Activated naive CD4-positive, alpha-beta T cell treated with anti-CD3 and anti-CD28 coated beads, Interleukin-2, amount 10 ng/mL, durations not matched to agents 5 hours and 36 hours (primary cell): ENCODE measurements around the gene LMNTD2. TPM values are rescaled to one million over a fixed set of nuclear protein-coding genes. Genes with fewer than 3 reads are reported as not detected.

Source experiments
- microRNA-seq: library from miRNA; unstranded; fragments of <30 nt; microRNA quantifications from one replicate; pipeline ENCODE4 v1.2.0, GENCODE V29; 2022; ENCODE audit warnings: borderline microRNAs expressed, borderline replicate concordance
- total RNA-seq, 2 experiments: library from RNA; stranded (reverse); gene quantifications; one replicate each; pipeline ENCODE4 v1.2.3, GENCODE V29; 2021

LMNTD2 gene
- 1 to 10 TPM; 4.5 to 5.8 TPM for total RNA-seq

DNA sequence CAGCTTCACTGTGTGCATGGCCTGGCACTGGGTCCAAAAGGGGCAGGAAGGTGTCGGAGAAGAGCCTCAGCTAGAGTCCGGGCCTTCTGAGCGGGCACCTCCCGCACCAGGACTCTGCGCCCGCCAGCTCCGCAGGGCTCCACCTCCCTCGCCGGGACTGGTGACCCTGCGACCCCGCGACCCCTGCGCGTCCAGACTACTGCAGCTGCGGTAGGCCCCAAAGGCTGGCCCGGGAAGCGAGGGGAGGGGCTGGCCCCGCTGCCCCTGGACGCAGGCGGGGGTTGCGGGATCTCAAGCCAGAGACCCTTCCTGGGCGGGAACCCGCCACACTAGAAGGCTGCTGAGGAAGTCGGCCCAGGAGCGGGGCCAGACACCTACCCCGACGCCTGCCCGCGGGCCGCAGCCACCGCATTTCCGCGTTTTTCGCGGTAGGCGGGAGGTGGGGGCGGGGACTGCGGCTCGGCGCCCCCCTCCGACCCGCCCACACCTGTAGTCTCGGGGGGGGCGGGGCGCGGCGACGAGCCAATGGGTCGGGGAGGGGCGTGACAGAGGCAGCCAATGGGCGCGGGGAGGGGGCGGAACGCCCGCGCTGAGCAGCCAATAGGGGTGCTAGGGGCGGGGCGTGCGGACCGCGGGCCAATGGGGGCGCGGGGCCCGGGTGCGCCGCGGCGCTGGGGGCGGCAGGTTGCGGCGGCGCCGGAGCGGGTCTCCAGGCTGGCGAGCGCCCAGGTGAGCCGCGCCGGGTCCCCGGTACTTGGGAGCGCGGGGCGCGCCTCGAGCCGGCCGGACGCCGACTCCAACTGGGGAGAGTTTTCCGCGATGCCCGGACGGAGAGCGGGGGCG, at the start of gene LMNTD2, which contains the start of gene RASSF7:
Gene LMNTD2 (minus strand): TSS at position 434 of the 843 bp plus-strand sequence. CDS start 22 bp downstream, at position 412.
Gene RASSF7 (plus strand): TSS at position 666 of the 843 bp plus-strand sequence. CDS start 799 bp downstream, outside the sequence.

GRCh38 chr11:575996-576768, 15.6 kb upstream of the LMNTD2 start, which contains the start of gene PHRF1:
TSS of gene PHRF1 (plus strand) at chr11:576470. CDS start at chr11:581513, 5,043 bp downstream.

GRCh38 chr11:536841-537621, 23.5 kb downstream of the LMNTD2 start, which contains the start of gene LRRC56:
TSS of gene LRRC56 (plus strand) at chr11:537527. CDS start at chr11:540685, 3,158 bp downstream.

DNA sequence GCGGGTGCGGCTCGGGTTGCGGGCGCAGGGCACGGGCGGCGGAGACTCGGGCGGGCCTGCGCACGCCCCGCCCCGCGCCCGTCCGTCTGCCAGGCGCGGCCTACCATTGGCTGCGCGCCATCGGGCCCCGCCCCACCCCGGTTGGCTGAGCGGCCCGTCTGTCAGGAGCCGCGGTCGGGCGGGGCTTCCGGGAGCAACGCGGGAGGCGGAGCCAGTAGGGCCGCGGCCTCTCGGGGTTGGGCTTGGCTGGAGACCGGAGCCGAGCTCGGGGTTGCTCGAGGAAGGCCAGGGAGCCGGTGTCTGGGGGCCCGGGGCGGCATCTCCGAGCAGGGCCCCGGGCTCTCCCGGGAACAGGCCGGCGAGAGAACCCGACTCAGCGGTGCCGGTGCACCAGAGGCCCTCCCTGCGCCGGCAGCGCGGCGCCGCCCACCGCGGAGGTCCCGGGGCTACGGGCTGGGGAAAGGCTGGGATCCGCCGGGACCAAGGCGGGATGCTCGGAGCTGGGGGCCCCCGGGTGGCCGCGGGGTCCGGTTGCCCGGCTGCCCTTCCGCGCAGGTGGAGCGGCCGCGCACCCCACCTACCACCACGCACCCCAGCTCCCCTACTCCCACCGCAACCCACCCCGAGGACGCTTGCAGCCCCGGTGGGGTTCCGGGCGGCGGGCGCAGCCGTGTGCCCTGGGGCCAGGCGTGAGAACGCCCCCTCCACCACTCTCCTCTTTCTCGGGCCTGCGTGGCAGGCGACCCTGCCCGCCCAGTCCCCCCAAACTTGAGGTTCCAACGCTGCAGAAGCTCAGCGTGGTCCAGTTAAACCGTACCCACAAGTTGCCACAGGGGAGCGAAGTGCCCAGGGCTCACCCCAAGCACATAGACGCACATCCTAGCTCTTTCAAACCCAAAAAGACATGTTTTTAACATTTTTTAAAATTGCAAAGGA, 24.8 kb downstream of the LMNTD2 start, which contains the start of gene HRAS:
Gene HRAS (minus strand): TSS at position 58 of the 936 bp plus-strand sequence.

GRCh38 chr11:506995-507726, 53.4 kb downstream of the LMNTD2 start, which contains the start of gene RNH1:
TSS of gene RNH1 (minus strand) at chr11:507242. CDS start at chr11:502162, 5,080 bp downstream.

Small RNA genes lying within 50 kb of the gene (microRNA-seq; reads per million reads assigned to microRNA genes)
- 667 reads per million, percentile 88 among the genes with 10 or more reads in this experiment for gene MIR210

Other genes starting within 250 kb of the LMNTD2 start
- gene IFITM1, start 246.7 kb downstream of the LMNTD2 start, total RNA-seq = 1,000 to 10,000 TPM in 1 of 2 experiments, 100 to 1,000 TPM in 1; 981 to 1,005 TPM
- gene IFITM3, start 239.9 kb downstream of the LMNTD2 start, total RNA-seq = 10 to 100 TPM; 54.2 to 62.1 TPM
- 1 to 10 TPM; 2.2 to 2.5 TPM for gene B4GALNT4, start 191.2 kb downstream of the LMNTD2 start, total RNA-seq
- gene PKP3, start 166.5 kb downstream of the LMNTD2 start, total RNA-seq = not detected
- 100 to 1,000 TPM; 257 to 267 TPM for gene SIGIRR, start 145.7 kb downstream of the LMNTD2 start, total RNA-seq
- gene ANO9, start 118.7 kb downstream of the LMNTD2 start, total RNA-seq = 100 to 1,000 TPM in 1 of 2 experiments, 10 to 100 TPM in 1; 93.3 to 107 TPM
- gene PTDSS2, start 110.5 kb downstream of the LMNTD2 start, total RNA-seq = 10 to 100 TPM; 23.5 to 23.6 TPM
- gene RNH1, start 53.5 kb downstream of the LMNTD2 start, total RNA-seq = 10 to 100 TPM; 83.0 to 84.3 TPM
- 10 to 100 TPM; 41.8 to 43.6 TPM for gene HRAS, start 25.2 kb downstream of the LMNTD2 start, total RNA-seq
- 1 to 10 TPM; 2.7 to 2.8 TPM for gene LRRC56, start 23.2 kb downstream of the LMNTD2 start, total RNA-seq
- 10 to 100 TPM; 32.9 to 36.1 TPM for gene RASSF7, start 232 bp upstream of the LMNTD2 start, total RNA-seq
- gene PHRF1, start 15.7 kb upstream of the LMNTD2 start, total RNA-seq = 10 to 100 TPM; 39.0 to 39.9 TPM
- gene IRF7, start 55.2 kb upstream of the LMNTD2 start, total RNA-seq = 10 to 100 TPM; 70.2 to 71.2 TPM
- not detected for gene CDHR5, start 64.2 kb upstream of the LMNTD2 start, total RNA-seq
- not detected for gene SCT, start 66.4 kb upstream of the LMNTD2 start, total RNA-seq
- under 1 TPM; 0.26 to 0.45 TPM for gene DRD4, start 76.5 kb upstream of the LMNTD2 start, total RNA-seq
- gene DEAF1, start 134.5 kb upstream of the LMNTD2 start, total RNA-seq = 10 to 100 TPM; 54.2 to 59.1 TPM
- 10 to 100 TPM; 28.4 to 28.9 TPM for gene TMEM80, start 135.1 kb upstream of the LMNTD2 start, total RNA-seq
- gene EPS8L2, start 145.5 kb upstream of the LMNTD2 start, total RNA-seq = 10 to 100 TPM; 17.4 to 20.3 TPM
- gene TALDO1, start 186.7 kb upstream of the LMNTD2 start, total RNA-seq = 100 to 1,000 TPM; 205 to 218 TPM
- gene GATD1, start 216.7 kb upstream of the LMNTD2 start, total RNA-seq = 10 to 100 TPM; 55.0 to 58.2 TPM
- under 1 TPM; 0.39 to 0.58 TPM for gene CEND1, start 229.4 kb upstream of the LMNTD2 start, total RNA-seq
- gene SLC25A22, start 237.5 kb upstream of the LMNTD2 start, total RNA-seq = 10 to 100 TPM; 36.7 to 41.3 TPM
- 10 to 100 TPM; 52.2 to 55.3 TPM for gene PIDD1, start 244.5 kb upstream of the LMNTD2 start, total RNA-seq
- 1,000 to 10,000 TPM; 3,087 to 3,213 TPM for gene RPLP2, start 249.2 kb upstream of the LMNTD2 start, total RNA-seq